Astrocyte of the spinal cord (primary cell): ENCODE measurements around the gene PLXNC1.

Experiments used
- DNase-seq: peaks from one replicate; pipeline ENCODE4 v3.0.0; 2011; ENCODE audit warnings: low read depth, low spot score
- H3K4me3 ChIP-seq: 2 replicates; pipeline ENCODE4 v1.5.1; 2011; ENCODE audit warnings: low read depth, mild to moderate bottlenecking, low read length, moderate library complexity
- in situ Hi-C: cut with HindIII; loops from 2 replicates; pipeline ENCODE4 v1.10.0; 2017; ENCODE audit warnings: low sequenced_read_pairs
- TF ChIP-seq, protein P1 (sequence below): IDR thresholded peaks from 2 replicates; pipeline ENCODE4 v1.5.1; 2012; ENCODE audit warnings: low read depth, mild to moderate bottlenecking, low read length, inconsistent platforms

PLXNC1 gene

DNA sequence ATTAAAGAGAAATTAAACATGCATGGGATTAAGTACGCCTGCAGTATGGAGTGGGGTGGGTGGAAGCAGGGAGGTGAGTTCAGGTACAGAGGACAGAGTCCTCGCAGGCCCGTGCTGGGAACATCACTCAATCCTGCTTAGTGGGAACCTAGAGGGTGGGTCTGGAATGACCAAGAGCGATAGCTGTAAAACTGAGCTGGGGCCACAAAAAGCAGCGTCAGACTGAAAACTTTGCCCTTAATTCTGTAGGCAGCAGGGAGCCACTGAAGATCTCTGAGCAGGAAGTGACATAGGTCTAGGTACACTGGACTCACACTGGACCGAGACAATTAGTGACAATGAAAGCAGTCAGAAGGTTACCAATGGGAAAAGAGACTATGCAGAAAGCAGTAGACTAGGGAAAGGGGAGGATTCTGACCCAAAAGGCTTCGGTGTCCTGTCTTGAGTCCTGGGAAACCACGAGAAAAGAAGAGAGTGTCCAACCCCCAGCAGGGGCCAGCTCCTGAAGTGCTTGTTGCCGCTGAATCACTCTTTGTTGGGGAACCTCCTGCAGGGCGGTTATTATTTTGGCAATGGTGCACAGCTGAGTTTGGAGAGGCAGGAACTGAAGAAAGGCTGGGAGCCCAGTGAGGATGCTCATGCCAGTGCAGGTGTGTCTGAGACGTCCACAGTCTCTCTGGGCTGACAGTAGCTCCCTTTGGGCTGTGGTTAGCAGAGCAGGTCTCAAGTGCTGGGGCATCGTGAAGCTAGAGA lies 97.4 kb downstream of the PLXNC1 start:
- TF ChIP-seq, protein P1, sequence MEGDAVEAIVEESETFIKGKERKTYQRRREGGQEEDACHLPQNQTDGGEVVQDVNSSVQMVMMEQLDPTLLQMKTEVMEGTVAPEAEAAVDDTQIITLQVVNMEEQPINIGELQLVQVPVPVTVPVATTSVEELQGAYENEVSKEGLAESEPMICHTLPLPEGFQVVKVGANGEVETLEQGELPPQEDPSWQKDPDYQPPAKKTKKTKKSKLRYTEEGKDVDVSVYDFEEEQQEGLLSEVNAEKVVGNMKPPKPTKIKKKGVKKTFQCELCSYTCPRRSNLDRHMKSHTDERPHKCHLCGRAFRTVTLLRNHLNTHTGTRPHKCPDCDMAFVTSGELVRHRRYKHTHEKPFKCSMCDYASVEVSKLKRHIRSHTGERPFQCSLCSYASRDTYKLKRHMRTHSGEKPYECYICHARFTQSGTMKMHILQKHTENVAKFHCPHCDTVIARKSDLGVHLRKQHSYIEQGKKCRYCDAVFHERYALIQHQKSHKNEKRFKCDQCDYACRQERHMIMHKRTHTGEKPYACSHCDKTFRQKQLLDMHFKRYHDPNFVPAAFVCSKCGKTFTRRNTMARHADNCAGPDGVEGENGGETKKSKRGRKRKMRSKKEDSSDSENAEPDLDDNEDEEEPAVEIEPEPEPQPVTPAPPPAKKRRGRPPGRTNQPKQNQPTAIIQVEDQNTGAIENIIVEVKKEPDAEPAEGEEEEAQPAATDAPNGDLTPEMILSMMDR: no peak
- peak; percentile 61 for DNase-seq
- no peak overlapping the region for H3K4me3 ChIP-seq
- in situ Hi-C loops: no loop called here

DNA sequence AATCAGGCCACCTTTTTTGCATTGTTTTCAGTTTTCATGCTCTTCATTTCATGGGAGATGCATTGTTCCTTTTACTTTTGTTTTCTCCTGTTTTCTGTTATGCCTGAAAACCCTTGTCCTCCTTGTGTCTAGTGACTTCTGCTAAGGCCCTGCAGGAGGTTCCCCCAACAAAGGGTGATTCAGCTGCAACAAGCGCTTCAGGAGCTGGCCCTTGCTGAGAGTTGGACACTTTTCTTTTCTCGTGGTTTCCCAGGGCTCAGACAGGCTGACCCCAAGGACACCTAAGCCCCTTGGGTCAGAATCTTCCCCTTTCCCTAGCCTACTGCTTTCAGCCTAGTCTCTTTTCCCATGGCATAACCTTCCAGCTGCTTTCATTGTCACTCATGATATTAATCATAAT lies 98.9 kb downstream of the PLXNC1 start:
- TF ChIP-seq, protein P1: no peak
- H3K4me3 ChIP-seq: no peak overlapping the region
- in situ Hi-C loops: no loop called here
- peak; percentile 69 for DNase-seq

DNA sequence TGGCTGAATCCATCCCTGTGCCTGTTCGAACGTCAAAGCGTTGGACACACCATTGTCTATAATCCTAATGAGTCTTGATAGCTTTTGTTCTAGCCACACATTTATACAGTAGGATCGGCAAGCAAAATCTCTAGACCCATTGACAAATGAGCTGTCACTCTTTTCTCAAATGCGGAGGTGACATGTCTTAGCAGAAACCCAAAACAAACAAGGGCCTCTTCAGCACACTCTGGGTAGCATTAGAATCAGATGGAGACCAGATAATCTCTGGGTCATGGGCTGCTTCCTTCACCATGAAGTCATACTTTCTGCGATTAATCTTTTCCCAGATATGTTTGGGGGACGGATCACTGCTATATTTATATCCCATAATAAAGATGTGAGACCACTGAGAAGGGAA lies 100.2 kb downstream of the PLXNC1 start:
- in situ Hi-C loops: no loop called here
- TF ChIP-seq, protein P1: no peak
- H3K4me3 ChIP-seq: no peak overlapping the region
- DNase-seq: no peak

- in situ Hi-C loops: no loop called here
These were observed 101.8 kb downstream of the PLXNC1 start for GRCh38 chr12:94250130-94250529.

DNA sequence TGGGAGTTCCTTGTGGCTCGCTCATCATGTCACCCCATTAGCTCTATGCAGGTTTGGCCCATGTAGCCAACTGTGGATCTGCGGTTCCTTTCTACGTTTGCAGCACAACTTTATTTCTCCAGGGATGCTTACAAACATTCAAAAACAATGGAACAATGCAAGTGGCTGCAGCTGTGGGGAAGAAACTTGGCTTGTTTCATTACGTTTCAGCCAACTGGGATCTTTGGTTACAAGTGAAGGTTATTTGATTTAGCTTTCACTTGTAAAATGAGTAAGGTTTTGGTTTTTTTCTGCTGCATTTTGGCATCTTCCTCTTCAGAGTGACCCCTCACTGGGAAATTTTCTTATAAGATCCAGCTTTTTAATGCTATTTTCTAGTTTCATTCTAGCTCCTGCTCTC lies 105.9 kb downstream of the PLXNC1 start:
- in situ Hi-C loops: no loop called here
- TF ChIP-seq, protein P1: no peak
- H3K4me3 ChIP-seq: no peak overlapping the region
- DNase-seq: no peak

More at GRCh38 chr12:94250130-94250529, 101.8 kb downstream of the PLXNC1 start:
- TF ChIP-seq, protein P1: no peak
- no peak for DNase-seq
- H3K4me3 ChIP-seq: no peak overlapping the region

DNA sequence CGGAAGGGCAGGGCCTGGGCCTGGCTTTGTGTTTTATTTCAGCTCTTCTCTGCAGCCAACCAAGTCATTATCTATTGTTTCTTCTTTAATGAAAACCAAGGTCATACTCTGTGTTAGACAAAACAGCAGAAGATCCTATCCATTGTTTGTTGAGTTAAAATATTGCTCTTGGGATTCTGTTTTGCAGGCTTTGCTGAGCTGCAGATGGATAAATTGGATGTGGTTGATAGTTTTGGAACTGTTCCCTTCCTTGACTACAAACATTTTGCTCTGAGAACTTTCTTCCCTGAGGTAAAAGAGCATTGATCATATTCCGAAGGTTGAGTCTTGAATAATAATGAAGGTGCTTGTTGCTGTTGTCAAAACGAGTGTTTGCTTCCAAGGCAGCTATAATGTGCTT lies 106.6 kb downstream of the PLXNC1 start:
- in situ Hi-C loops: no loop called here
- no peak overlapping the region for H3K4me3 ChIP-seq
- TF ChIP-seq, protein P1: no peak
- no peak for DNase-seq
